Measurements from ENCODE around the gene FOXP1. TPM values are rescaled to one million over a fixed set of nuclear protein-coding genes. Genes with fewer than 3 reads are reported as not detected.

Gene FOXP1
- total and polyA plus RNA-seq, 2 of the 8 experiments (the other 6 are each of a cell fraction or from before 2014, with no cell fraction given), result 13.9 to 25.4 TPM

- TF ChIP-seq RAD21 (IDR thresholded peaks at IDR 0.05 in 1 of 2, conservative IDR thresholded peaks at IDR 0.05 in 1 of 2; ENCODE audit: low read depth in 2 of 2, low read length in 2 of 2) (0 out of 4 replicates have a peak, but pooled peaks of 1 of the 2 experiments have one; percentile 1), TCF12 (IDR thresholded peaks at IDR 0.05; ENCODE audit: low read depth, low read length) (no peak), JUND (IDR thresholded peaks at IDR 0.05; ENCODE audit: low read length) (no peak)
Observed at GRCh38 chr3:71497367-71497897, 86.1 kb downstream of the FOXP1 start (continued).

Data from H1 (cell line).